ENCODE data around the gene CREB3L1. TPM values are rescaled to one million over a fixed set of nuclear protein-coding genes. Genes with fewer than 3 reads are reported as not detected.

CREB3L1 gene
- total RNA-seq, 1 donor from 2014 or later, result 12.5 TPM

DNA sequence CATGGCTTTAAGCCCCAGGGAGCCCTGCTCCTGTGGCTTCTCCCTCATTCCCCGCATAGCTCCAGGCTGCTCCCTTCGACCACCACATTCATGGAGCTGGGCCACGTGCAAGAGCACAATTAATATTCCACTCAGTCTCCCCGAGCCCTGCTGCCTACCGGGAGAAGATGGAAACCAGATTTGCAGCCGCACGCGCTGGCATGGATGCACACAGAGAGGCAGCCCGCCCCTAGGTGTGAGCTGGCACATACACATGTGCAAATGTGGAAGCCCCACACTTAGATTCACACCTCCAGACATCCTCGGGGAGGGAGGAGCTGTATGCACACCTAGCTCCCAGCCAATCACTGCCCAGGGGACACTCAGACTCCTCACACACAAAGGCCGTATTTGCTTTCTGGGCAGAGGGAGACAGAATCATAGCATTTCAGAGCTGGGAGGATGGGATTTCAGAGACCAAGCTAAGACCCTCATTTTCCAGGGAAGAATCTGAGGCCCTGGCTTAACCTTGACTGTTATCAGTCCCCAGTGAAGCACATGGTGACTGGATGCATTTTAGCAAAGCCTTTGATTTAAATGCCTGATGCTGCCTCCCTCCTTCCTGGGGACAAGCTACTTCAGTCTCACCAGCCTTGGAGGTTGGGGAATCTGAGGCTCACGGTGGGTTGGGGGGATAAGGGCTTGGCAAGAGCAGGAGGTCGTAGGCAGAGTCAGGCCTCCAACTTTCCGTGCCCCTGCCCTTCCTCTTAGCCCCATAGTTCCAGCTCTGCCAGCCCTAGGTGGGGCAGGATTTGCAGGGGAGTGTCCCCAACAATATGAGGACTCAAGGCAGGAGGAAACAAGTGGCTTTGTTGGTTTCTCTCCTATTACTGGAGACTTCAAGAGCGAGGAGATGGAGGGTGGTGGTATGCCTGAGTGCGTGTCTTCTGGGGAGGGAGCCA is 5.3 kb upstream of the CREB3L1 start:
- H3K4me3 ChIP-seq (ENCODE audit: low read length in 3 of 3), result no peak overlapping the region
- H3K4me1 ChIP-seq (ENCODE audit: control insufficient read depth in 3 of 3, insufficient read depth in 3 of 3, low read length in 3 of 3), result peaks cover 12 to 33% (median 27%) of the 10 kb centered on the region in 3 donors
- H3K27me3 ChIP-seq (ENCODE audit: control insufficient read depth in 3 of 3, insufficient read depth in 3 of 3, low read length in 3 of 3), result peaks cover 7 to 22% (median 15%) of the 10 kb centered on the region in 3 donors
- peak overlapping the region in 1 of 3 donors; percentile 50 for H3K9ac ChIP-seq (ENCODE audit: low read depth in 1 of 3, low read length in 3 of 3)
- no peaks in the 10 kb centered on the region for H3K36me3 ChIP-seq (ENCODE audit: control insufficient read depth in 3 of 3, insufficient read depth in 3 of 3, low read length in 3 of 3)
- H3K9me3 ChIP-seq (ENCODE audit: control insufficient read depth in 3 of 3, low read length in 3 of 3), result no peaks in the 10 kb centered on the region
- H3K27ac ChIP-seq (ENCODE audit: low read depth, low read length), result peak overlapping the region; percentile 59

DNA sequence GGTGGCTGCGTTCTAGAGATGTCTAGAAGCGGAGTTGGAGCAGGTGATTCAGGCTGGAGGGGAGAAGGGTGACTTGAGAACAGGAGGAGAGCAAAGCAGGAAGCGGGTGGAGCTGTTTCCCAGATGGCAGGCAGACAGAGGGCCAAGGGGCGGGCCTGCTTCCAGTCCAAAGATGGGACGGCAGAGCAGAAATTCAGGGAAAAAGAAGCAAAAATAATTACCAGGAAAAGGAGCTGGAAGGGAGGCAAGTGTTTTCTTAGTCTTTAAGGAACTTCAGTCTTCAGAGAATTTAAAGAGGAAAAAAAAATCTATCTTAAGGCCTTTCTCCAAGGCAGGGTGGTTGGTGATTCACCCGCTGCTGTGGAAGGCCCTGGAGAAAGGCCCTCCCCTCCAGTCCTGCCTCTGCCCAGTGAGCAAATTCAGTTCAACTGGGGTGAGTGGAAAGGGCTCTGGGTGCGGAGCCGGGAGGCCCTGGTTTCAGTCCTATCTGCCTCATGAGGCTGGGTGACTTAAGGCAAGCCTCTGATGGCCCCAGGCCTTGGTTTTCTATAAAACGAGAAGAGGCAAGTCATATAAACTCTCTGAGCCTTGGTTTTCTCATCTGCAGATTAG is 4.5 kb upstream of the CREB3L1 start:
- no peaks in the 10 kb centered on the region for H3K36me3 ChIP-seq (ENCODE audit: control insufficient read depth in 3 of 3, insufficient read depth in 3 of 3, low read length in 3 of 3)
- H3K27ac ChIP-seq (ENCODE audit: low read depth, low read length), result peak overlapping the region; percentile 59
- no peaks in the 10 kb centered on the region for H3K9me3 ChIP-seq (ENCODE audit: control insufficient read depth in 3 of 3, low read length in 3 of 3)
- peak overlapping the region in 1 of 3 donors; percentile 35 for H3K4me3 ChIP-seq (ENCODE audit: low read length in 3 of 3)
- H3K4me1 ChIP-seq (ENCODE audit: control insufficient read depth in 3 of 3, insufficient read depth in 3 of 3, low read length in 3 of 3), result peaks cover 12 to 36% (median 31%) of the 10 kb centered on the region in 3 donors
- H3K27me3 ChIP-seq (ENCODE audit: control insufficient read depth in 3 of 3, insufficient read depth in 3 of 3, low read length in 3 of 3), result peaks cover 10 to 28% (median 19%) of the 10 kb centered on the region in 3 donors
- peak overlapping the region in 1 of 3 donors; percentile 50 for H3K9ac ChIP-seq (ENCODE audit: low read depth in 1 of 3, low read length in 3 of 3)

DNA sequence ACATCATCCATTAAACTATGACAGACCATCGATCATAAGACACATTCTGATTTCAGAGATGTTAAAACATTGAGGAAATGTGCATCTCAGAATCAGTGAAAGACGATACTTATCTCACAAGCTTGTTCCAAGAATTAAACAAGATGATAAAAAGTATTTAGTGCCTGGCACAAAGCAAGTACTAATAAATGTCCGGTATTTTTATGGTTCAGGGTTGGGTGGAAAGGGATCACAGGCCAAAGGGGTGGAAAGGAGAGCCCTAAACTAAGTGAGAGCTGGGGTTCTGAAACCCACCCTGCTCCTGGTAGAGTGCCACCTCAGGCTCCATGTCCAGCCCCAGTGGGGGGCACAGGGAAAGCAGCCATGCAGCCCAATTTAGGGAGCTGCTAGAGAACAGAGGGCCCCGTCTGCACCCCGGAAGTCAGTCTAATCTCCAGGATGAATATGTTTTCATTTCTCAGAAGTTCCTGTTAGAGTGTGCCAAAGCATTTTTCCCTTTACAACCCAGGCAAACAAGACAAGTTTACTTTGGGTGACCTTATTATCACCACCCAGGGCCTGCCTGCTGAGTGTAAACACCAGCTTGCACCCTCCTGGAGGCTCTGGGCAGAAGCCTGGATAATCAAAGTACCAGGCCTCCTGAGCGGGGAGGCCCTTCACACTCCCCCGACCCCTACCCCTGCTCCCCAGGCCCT is 3.8 kb upstream of the CREB3L1 start:
- peak overlapping the region; percentile 59 for H3K27ac ChIP-seq (ENCODE audit: low read depth, low read length)
- H3K4me1 ChIP-seq (ENCODE audit: control insufficient read depth in 3 of 3, insufficient read depth in 3 of 3, low read length in 3 of 3), result peaks cover 12 to 40% (median 36%) of the 10 kb centered on the region in 3 donors
- H3K27me3 ChIP-seq (ENCODE audit: control insufficient read depth in 3 of 3, insufficient read depth in 3 of 3, low read length in 3 of 3), result peaks cover 10 to 35% (median 27%) of the 10 kb centered on the region in 3 donors
- H3K36me3 ChIP-seq (ENCODE audit: control insufficient read depth in 3 of 3, insufficient read depth in 3 of 3, low read length in 3 of 3), result no peaks in the 10 kb centered on the region
- H3K9me3 ChIP-seq (ENCODE audit: control insufficient read depth in 3 of 3, low read length in 3 of 3), result no peaks in the 10 kb centered on the region
- H3K4me3 ChIP-seq (ENCODE audit: low read length in 3 of 3), result no peak overlapping the region
- no peak overlapping the region for H3K9ac ChIP-seq (ENCODE audit: low read depth in 1 of 3, low read length in 3 of 3)

DNA sequence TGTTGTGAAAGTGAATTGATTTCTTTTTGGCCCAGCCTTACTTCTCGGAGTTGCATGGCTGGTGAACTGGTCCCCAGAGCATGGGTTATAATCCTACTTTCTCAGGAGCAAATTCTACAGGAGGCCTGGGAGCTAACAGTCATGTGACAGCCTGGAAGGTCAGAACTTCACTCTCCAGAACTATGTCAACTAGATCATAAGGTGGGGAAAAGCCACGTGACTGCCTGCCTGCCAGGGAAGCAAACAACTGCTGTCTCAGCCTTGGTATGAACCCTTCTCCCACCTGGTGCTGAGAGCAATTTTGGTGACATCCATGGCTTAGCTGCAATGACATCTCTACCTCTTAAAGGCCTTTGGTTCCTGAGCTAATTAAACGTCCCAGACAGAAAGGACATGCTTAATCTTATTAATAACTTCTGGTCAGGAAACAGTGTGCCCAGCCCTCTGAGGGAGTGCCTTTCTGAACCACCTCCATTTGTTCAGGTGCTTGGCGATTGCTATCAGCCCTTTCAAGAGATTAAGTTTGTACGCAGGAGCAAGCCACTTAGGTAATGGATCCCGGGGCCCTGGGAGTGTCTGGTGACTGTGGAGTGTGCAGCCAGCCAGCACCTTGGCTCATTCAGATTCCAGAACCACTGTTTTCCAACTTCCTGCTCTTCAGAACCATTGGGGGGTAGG is 1.4 kb upstream of the CREB3L1 start:
- H3K27ac ChIP-seq (ENCODE audit: low read depth, low read length), result no peak overlapping the region
- H3K36me3 ChIP-seq (ENCODE audit: control insufficient read depth in 3 of 3, insufficient read depth in 3 of 3, low read length in 3 of 3), result no peaks in the 10 kb centered on the region
- no peaks in the 10 kb centered on the region for H3K9me3 ChIP-seq (ENCODE audit: control insufficient read depth in 3 of 3, low read length in 3 of 3)
- H3K27me3 ChIP-seq (ENCODE audit: control insufficient read depth in 3 of 3, insufficient read depth in 3 of 3, low read length in 3 of 3), result peaks cover 12 to 44% (median 39%) of the 10 kb centered on the region in 3 donors
- H3K4me3 ChIP-seq (ENCODE audit: low read length in 3 of 3), result no peak overlapping the region
- H3K4me1 ChIP-seq (ENCODE audit: control insufficient read depth in 3 of 3, insufficient read depth in 3 of 3, low read length in 3 of 3), result peaks cover 26 to 52% (median 49%) of the 10 kb centered on the region in 3 donors
- H3K9ac ChIP-seq (ENCODE audit: low read depth in 1 of 3, low read length in 3 of 3), result no peak overlapping the region

DNA sequence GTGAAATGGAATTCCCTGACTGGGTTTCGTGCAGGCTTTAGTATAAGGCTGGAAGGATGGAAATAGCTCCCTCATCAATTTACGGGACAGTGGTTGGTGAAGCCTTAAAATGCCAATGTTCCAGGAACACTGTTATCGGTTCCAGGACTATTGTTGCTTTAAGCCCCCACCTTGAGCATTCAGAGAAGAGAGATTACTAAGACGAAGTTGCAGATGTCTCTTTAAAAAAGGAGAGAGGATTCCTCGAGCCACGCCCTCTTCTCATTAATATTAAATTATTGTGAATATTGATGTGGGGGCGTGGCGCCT is 195 bp upstream of the CREB3L1 start:
- Histone ChIP-seq H3K9ac (ENCODE audit: low read depth in 1 of 3, low read length in 3 of 3) (no peak overlapping the region), H3K27me3 (ENCODE audit: control insufficient read depth in 3 of 3, insufficient read depth in 3 of 3, low read length in 3 of 3) (peaks cover 12 to 44% (median 39%) of the 10 kb centered on the region in 3 donors), H3K4me1 (ENCODE audit: control insufficient read depth in 3 of 3, insufficient read depth in 3 of 3, low read length in 3 of 3) (peaks cover 22 to 50% (median 49%) of the 10 kb centered on the region in 3 donors), H3K36me3 (ENCODE audit: control insufficient read depth in 3 of 3, insufficient read depth in 3 of 3, low read length in 3 of 3) (no peaks in the 10 kb centered on the region), H3K9me3 (ENCODE audit: control insufficient read depth in 3 of 3, low read length in 3 of 3) (no peaks in the 10 kb centered on the region), H3K27ac (ENCODE audit: low read depth, low read length) (no peak overlapping the region), H3K4me3 (ENCODE audit: low read length in 3 of 3) (peak overlapping the region; percentile 25 to 63 (median 45))

DNA sequence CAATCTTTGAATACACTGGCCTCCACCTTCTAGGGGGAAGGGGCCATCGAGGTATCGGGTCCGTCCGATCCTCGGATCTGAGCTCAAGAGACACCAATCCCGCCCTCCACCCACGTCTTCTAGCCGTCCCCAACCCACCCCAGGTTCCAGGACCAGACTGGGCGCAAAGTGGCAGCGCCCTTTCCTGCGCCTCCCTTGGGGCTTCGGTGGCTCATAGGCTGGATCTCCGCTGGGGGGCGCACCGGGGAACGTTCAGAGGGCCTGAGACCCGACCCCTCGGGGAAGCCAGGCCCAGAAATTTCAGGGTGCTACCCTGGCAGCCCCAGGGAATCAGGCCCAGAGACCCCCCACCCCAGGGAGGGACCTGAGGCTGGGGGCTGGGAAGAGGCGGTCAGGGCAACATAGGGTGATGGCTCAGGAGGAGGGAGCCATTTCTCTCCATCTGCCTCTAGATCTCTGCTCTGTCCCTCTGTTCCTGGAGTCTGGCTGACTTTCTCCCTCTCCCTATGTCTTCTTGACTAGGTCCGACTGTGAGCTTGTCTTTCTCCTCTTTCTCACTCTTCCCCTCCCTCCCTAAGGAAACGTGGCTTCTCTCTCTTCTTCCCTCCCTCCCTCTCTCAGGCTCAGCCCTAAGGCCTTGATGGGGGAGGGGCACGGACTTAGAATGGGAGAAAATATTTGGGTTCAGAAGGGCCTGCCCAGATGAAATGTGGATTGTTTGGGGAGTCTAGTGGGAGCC is 1.1 kb downstream of the CREB3L1 start:
- peaks cover 17 to 40% (median 40%) of the 10 kb centered on the region in 3 donors for H3K4me1 ChIP-seq (ENCODE audit: control insufficient read depth in 3 of 3, insufficient read depth in 3 of 3, low read length in 3 of 3)
- H3K4me3 ChIP-seq (ENCODE audit: low read length in 3 of 3), result peak overlapping the region; percentile 45 to 67 (median 60)
- H3K27me3 ChIP-seq (ENCODE audit: control insufficient read depth in 3 of 3, insufficient read depth in 3 of 3, low read length in 3 of 3), result peaks cover 12 to 44% (median 39%) of the 10 kb centered on the region in 3 donors
- peak overlapping the region; percentile 61 for H3K27ac ChIP-seq (ENCODE audit: low read depth, low read length)
- peak overlapping the region in 1 of 3 donors; percentile 40 for H3K9ac ChIP-seq (ENCODE audit: low read depth in 1 of 3, low read length in 3 of 3)
- H3K36me3 ChIP-seq (ENCODE audit: control insufficient read depth in 3 of 3, insufficient read depth in 3 of 3, low read length in 3 of 3), result no peaks in the 10 kb centered on the region
- H3K9me3 ChIP-seq (ENCODE audit: control insufficient read depth in 3 of 3, low read length in 3 of 3), result no peaks in the 10 kb centered on the region

DNA sequence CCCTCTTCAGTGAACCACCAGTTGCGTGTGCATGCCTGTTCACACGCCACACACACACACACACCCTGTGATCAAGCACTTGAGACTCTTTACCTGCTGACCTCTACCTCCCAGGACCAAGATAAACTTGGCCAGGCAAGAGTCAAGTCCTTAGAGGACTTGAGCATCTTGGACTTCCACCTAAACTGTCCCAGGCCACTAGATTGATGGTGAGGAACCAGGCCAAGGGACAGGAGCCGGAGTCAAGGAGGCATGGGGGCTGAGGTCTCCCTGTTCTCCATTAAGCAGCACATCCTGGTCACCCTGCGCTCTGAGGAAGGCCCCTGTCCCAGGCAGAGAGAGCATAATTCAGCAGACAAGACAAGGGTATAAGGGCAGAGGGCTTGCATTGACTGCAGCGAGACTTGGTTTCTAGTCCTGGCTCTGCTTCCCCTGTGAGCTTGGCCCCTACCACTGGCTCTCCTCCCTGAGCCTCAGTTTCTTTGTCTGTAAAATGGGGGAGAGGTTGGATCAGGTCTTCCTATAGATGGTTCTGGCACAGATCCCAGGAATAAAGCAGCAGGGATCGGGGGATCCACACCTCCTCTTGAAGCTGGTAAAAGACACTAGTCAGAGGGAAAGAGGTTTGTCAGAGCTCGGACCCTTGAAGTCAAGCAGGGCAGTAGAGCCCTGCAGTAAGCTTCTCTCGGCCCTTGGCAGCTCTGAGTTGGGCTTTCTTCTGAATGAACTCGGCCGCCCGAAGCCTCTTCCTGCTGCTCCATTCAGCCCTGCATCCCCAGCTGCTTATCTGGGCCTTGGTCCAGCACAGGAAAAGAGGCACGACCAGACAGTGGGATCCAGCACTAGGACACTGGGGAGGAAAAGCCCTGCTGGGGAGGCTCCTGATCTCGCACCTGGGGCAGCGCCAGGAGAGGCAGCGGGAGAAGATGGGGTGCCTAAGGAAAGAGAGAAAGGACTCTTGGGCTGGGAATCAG is 2.0 kb downstream of the CREB3L1 start:
- peak overlapping the region in 2 of 3 donors; percentile 60 to 67 for H3K4me3 ChIP-seq (ENCODE audit: low read length in 3 of 3)
- H3K9ac ChIP-seq (ENCODE audit: low read depth in 1 of 3, low read length in 3 of 3), result peak overlapping the region in 1 of 3 donors; percentile 16
- no peaks in the 10 kb centered on the region for H3K36me3 ChIP-seq (ENCODE audit: control insufficient read depth in 3 of 3, insufficient read depth in 3 of 3, low read length in 3 of 3)
- H3K9me3 ChIP-seq (ENCODE audit: control insufficient read depth in 3 of 3, low read length in 3 of 3), result no peaks in the 10 kb centered on the region
- peaks cover 17 to 37% (median 34%) of the 10 kb centered on the region in 3 donors for H3K4me1 ChIP-seq (ENCODE audit: control insufficient read depth in 3 of 3, insufficient read depth in 3 of 3, low read length in 3 of 3)
- peaks cover 12 to 48% (median 39%) of the 10 kb centered on the region in 3 donors for H3K27me3 ChIP-seq (ENCODE audit: control insufficient read depth in 3 of 3, insufficient read depth in 3 of 3, low read length in 3 of 3)
- H3K27ac ChIP-seq (ENCODE audit: low read depth, low read length), result peak overlapping the region; percentile 15

DNA sequence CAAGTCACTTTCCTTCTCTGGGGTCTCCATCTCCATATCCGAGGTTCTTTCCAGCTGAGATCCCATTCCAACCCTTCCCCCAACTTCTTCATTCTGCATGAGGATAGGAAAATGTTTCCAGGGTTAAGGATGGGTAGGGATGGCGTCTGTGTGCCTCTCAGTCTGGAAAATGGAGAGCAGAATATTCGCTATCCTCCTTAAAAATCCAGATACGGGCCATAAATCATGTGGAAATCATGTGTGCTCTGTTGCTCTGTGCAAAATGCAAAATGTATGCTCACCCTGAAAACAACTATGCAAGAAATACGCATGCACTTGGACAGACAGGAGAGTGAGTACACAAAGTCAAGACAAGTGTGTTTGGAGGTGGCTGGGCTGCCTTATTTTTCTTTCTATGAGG is 3.2 kb downstream of the CREB3L1 start:
- Histone ChIP-seq H3K27ac (ENCODE audit: low read depth, low read length) (no peak overlapping the region), H3K4me1 (ENCODE audit: control insufficient read depth in 3 of 3, insufficient read depth in 3 of 3, low read length in 3 of 3) (peaks cover 22 to 36% (median 33%) of the 10 kb centered on the region in 3 donors), H3K4me3 (ENCODE audit: low read length in 3 of 3) (no peak overlapping the region), H3K27me3 (ENCODE audit: control insufficient read depth in 3 of 3, insufficient read depth in 3 of 3, low read length in 3 of 3) (peaks cover 12 to 39% (median 38%) of the 10 kb centered on the region in 3 donors), H3K9ac (ENCODE audit: low read depth in 1 of 3, low read length in 3 of 3) (peak overlapping the region in 1 of 3 donors; percentile 33), H3K36me3 (ENCODE audit: control insufficient read depth in 3 of 3, insufficient read depth in 3 of 3, low read length in 3 of 3) (no peaks in the 10 kb centered on the region), H3K9me3 (ENCODE audit: control insufficient read depth in 3 of 3, low read length in 3 of 3) (no peaks in the 10 kb centered on the region)

Measured in skeletal muscle tissue (tissue), 4 donors.